ENCODE measurements around the gene FRG2.
"Not testable (repeated sequence)": the region's sequence is repeated elsewhere in the genome, so short reads cannot be mapped to it uniquely, and the experiment has no call there.

The FRG2 gene

GRCh38 chr4:190027156-190027555 is at the start of gene FRG2:
TSS of gene FRG2 (minus strand) at chr4:190027256. CDS start at chr4:190027204, 52 bp downstream.
- DNase-seq, result not testable (repeated sequence)

- peak in 1 of 2 donors; percentile 13 for DNase-seq
Measured at GRCh38 chr4:190068351-190068750, 41.3 kb upstream of the FRG2 start.

GRCh38 chr4:190064805-190065204 is 37.7 kb upstream of the FRG2 start:
- not testable (repeated sequence) for DNase-seq

GRCh38 chr4:190064342-190064741 is 37.3 kb upstream of the FRG2 start, which contains the start of gene DBET:
TSS of gene DBET (plus strand) at chr4:190064502.
- not testable (repeated sequence) for DNase-seq

- not testable (repeated sequence) for DNase-seq
Measured at GRCh38 chr4:190058997-190059396, 31.9 kb upstream of the FRG2 start.

- DNase-seq, result peak in 1 of 2 donors; percentile 17
Measured at GRCh38 chr4:190049378-190050239, 22.6 kb upstream of the FRG2 start.

GRCh38 chr4:190047627-190048026 is 20.6 kb upstream of the FRG2 start:
- DNase-seq, result not testable (repeated sequence)

- DNase-seq, result not testable (repeated sequence)
Measured at GRCh38 chr4:190040873-190041272, 13.8 kb upstream of the FRG2 start.

- peak in 1 of 2 donors; percentile 23 for DNase-seq
Measured at GRCh38 chr4:190037704-190038388, 10.8 kb upstream of the FRG2 start.

- DNase-seq, result not testable (repeated sequence)
Measured at GRCh38 chr4:190031264-190031663, 4.2 kb upstream of the FRG2 start.

GRCh38 chr4:190022614-190023281 is 4.3 kb downstream of the FRG2 start:
- DNase-seq, result not testable (repeated sequence)

- DNase-seq, result not testable (repeated sequence)
Measured at GRCh38 chr4:190021973-190022372, 5.1 kb downstream of the FRG2 start.

GRCh38 chr4:190020790-190021717 is 6.0 kb downstream of the FRG2 start:
- DNase-seq, result peak in 1 of 2 donors; percentile 12

GRCh38 chr4:190019859-190020463 is 7.1 kb downstream of the FRG2 start:
- DNase-seq, result not testable (repeated sequence)

- DNase-seq, result no peak
Measured at GRCh38 chr4:190019023-190019858, 7.8 kb downstream of the FRG2 start.

- no peak for DNase-seq
Measured at GRCh38 chr4:190018201-190018920, 8.7 kb downstream of the FRG2 start.

- no peak for DNase-seq
Measured at GRCh38 chr4:190017357-190018200, 9.5 kb downstream of the FRG2 start.

- DNase-seq, result no peak
Measured at GRCh38 chr4:190016369-190017289, 10.4 kb downstream of the FRG2 start.
